HFFc6 (cell line): ENCODE data around the gene STMN1. TPM values are rescaled to one million over a fixed set of nuclear protein-coding genes. Genes with fewer than 3 reads are reported as not detected.

Experiments used
- DNase-seq: peaks from one replicate; pipeline ENCODE4 v3.0.0-alpha.2; 2018
- H3K27ac Mint-ChIP-seq: 2 replicates; pipeline ENCODE4 v1.8.0; 2020; ENCODE audit warnings: mild to moderate bottlenecking, mixed read lengths
- H3K27me3 Mint-ChIP-seq: 2 replicates; pipeline ENCODE4 v1.8.0; 2021; ENCODE audit warnings: mild to moderate bottlenecking, moderate library complexity, mixed read lengths; ENCODE audit not compliant: insufficient read depth
- H3K36me3 Mint-ChIP-seq: 2 replicates; pipeline ENCODE4 v1.8.0; 2021; ENCODE audit warnings: low read depth, mixed read lengths
- H3K4me1 Mint-ChIP-seq: 2 replicates; pipeline ENCODE4 v1.8.0; 2020; ENCODE audit warnings: low read depth, mixed read lengths
- H3K4me3 Mint-ChIP-seq: 2 replicates; pipeline ENCODE4 v1.8.0; 2020; ENCODE audit warnings: mild to moderate bottlenecking, moderate library complexity, mixed read lengths
- H3K9me3 Mint-ChIP-seq: 2 replicates; pipeline ENCODE4 v1.8.0; 2020; ENCODE audit warnings: mild to moderate bottlenecking, mixed read lengths
- CTCF ChIP-seq: fragments of 200-600 bp; sonication (generic); IDR thresholded peaks from 2 replicates; pipeline ENCODE4 v1.5.0; 2021; ENCODE audit warnings: antibody characterized with exemption, mild to moderate bottlenecking
- long read RNA-seq: library from polyadenylated mRNA; unstranded; transcript quantifications from one replicate; pipeline ENCODE4 v2.0.0, GENCODE V29; 2019
- total RNA-seq, 6 experiments: library from RNA; stranded (reverse); fragmentation: NEBNext Ultra II Directional; extraction: Animal tissue kit (Norgen Biotek cat#: 25700); gene quantifications; 2 replicates in 1 of 6; 3 replicates in 5 of 6; pipeline ENCODE4 v1.2.3, GENCODE V29; 2021

The STMN1 gene
- 100 to 1,000 TPM; 201 to 370 (median 342) TPM for total RNA-seq
- long read RNA-seq, transcript STMN1-206 (5 exons, 1,504 nt) = major isoform, 130 of 156 reads
- long read RNA-seq, partial matches to known transcripts = 22 of 156 reads
- long read RNA-seq, other reads (novel, unspliced or antisense) = 2 of 156 reads

- H3K4me3 Mint-ChIP-seq = peak within 1 kb of the TSS; percentile 89
- H3K36me3 Mint-ChIP-seq = peaks cover 15% of the 10 kb centered on the region; the same call in 1 of the 2 replicates
- H3K27ac Mint-ChIP-seq = peak within 1 kb of the TSS; percentile 85
- no peaks in the 10 kb centered on the region for H3K9me3 Mint-ChIP-seq
- DNase-seq = peak; percentile 89
- H3K4me1 Mint-ChIP-seq = peaks cover 46% of the 10 kb centered on the region
- peaks cover 1% of the 10 kb centered on the region; the same call in 1 of the 2 replicates for H3K27me3 Mint-ChIP-seq
- TF ChIP-seq CTCF = no peak; the same call in none of the 2 replicates
Observed at GRCh38 chr1:25905680-25906643, at the start of gene STMN1. Gene STMN1, minus strand, starts transcription at chr1:25906419. Its CDS starts 1,743 bp downstream, at chr1:25904676.

GRCh38 chr1:25955553-25955952, 49.3 kb upstream of the STMN1 start:
- Mint-ChIP-seq H3K9me3 (peaks cover 4% of the 10 kb centered on the region; the same call in 1 of the 2 replicates), H3K27ac (no peak overlapping the region), H3K27me3 (peaks cover 2% of the 10 kb centered on the region; the same call in 1 of the 2 replicates), H3K4me3 (no peak overlapping the region), H3K36me3 (peaks cover 29% of the 10 kb centered on the region), H3K4me1 (peaks cover 47% of the 10 kb centered on the region)
- no peak for TF ChIP-seq CTCF
- DNase-seq = no peak

- no peak for TF ChIP-seq CTCF
- Mint-ChIP-seq H3K4me1 (peaks cover 42% of the 10 kb centered on the region), H3K27me3 (peaks cover 2% of the 10 kb centered on the region; the same call in 1 of the 2 replicates), H3K9me3 (peaks cover 4% of the 10 kb centered on the region; the same call in 1 of the 2 replicates), H3K36me3 (peaks cover 18% of the 10 kb centered on the region), H3K4me3 (no peak overlapping the region), H3K27ac (no peak overlapping the region)
- no peak for DNase-seq
Observed at GRCh38 chr1:25954282-25954938, 48.2 kb upstream of the STMN1 start.

GRCh38 chr1:25952841-25953401, 46.7 kb upstream of the STMN1 start:
- TF ChIP-seq CTCF = no peak
- Mint-ChIP-seq H3K4me1 (peaks cover 27% of the 10 kb centered on the region), H3K9me3 (no peaks in the 10 kb centered on the region), H3K4me3 (no peak overlapping the region), H3K27me3 (peaks cover 2% of the 10 kb centered on the region; the same call in 1 of the 2 replicates), H3K36me3 (peaks cover 7% of the 10 kb centered on the region; the same call in 1 of the 2 replicates), H3K27ac (peak overlapping the region; percentile 42; the same call in 1 of the 2 replicates)
- peak; percentile 8 for DNase-seq

GRCh38 chr1:25948641-25949040, 42.4 kb upstream of the STMN1 start:
- H3K27me3 Mint-ChIP-seq = no peaks in the 10 kb centered on the region
- TF ChIP-seq CTCF = no peak
- peaks cover 19% of the 10 kb centered on the region for H3K4me1 Mint-ChIP-seq
- no peak for DNase-seq
- peaks cover 7% of the 10 kb centered on the region; the same call in 1 of the 2 replicates for H3K9me3 Mint-ChIP-seq
- no peak overlapping the region for H3K4me3 Mint-ChIP-seq
- H3K27ac Mint-ChIP-seq = no peak overlapping the region
- peaks cover under 1% of the 10 kb centered on the region; the same call in 1 of the 2 replicates for H3K36me3 Mint-ChIP-seq
